HPDE6-E6E7 (cell line): ENCODE data around the gene COL4A2.
A peak's percentile ranks its signal among the peaks of the same experiment; 100 is the strongest.

ENCODE experiments used
- DNase-seq: peaks from one replicate; pipeline ENCODE4 v3.0.0; 2011; ENCODE audit warnings: missing footprints; ENCODE audit errors: extremely low spot score

Gene COL4A2

GRCh38 chr13:110454956-110455355, 147.9 kb downstream of the COL4A2 start:
- no peak for DNase-seq

GRCh38 chr13:110455444-110455843, 148.4 kb downstream of the COL4A2 start:
- no peak for DNase-seq

GRCh38 chr13:110455941-110456340, 148.9 kb downstream of the COL4A2 start:
- peak; percentile 80 for DNase-seq

GRCh38 chr13:110456550-110456949, 149.5 kb downstream of the COL4A2 start:
- DNase-seq = no peak

- no peak for DNase-seq
Measured at GRCh38 chr13:110457361-110457760, 150.3 kb downstream of the COL4A2 start.

GRCh38 chr13:110458017-110458416, 150.9 kb downstream of the COL4A2 start:
- DNase-seq = no peak

GRCh38 chr13:110458594-110459365, 151.7 kb downstream of the COL4A2 start:
- DNase-seq = no peak

- no peak for DNase-seq
Measured at GRCh38 chr13:110462091-110462490, 155.0 kb downstream of the COL4A2 start.

- DNase-seq = no peak
Measured at GRCh38 chr13:110463156-110463555, 156.1 kb downstream of the COL4A2 start.

- no peak for DNase-seq
Measured at GRCh38 chr13:110463871-110464510, 156.9 kb downstream of the COL4A2 start.

- no peak for DNase-seq
Measured at GRCh38 chr13:110464556-110465333, 157.7 kb downstream of the COL4A2 start.

- DNase-seq = no peak
Measured at GRCh38 chr13:110465696-110466095, 158.6 kb downstream of the COL4A2 start.

- DNase-seq = no peak
Measured at GRCh38 chr13:110466266-110466915, 159.3 kb downstream of the COL4A2 start.

GRCh38 chr13:110467516-110468110, 160.5 kb downstream of the COL4A2 start:
- DNase-seq = no peak

- no peak for DNase-seq
Measured at GRCh38 chr13:110468986-110469495, 162.0 kb downstream of the COL4A2 start.

- DNase-seq = no peak
Measured at GRCh38 chr13:110469597-110469996, 162.5 kb downstream of the COL4A2 start.

- no peak for DNase-seq
Measured at GRCh38 chr13:110470272-110471009, 163.4 kb downstream of the COL4A2 start.

GRCh38 chr13:110471156-110471832, 164.2 kb downstream of the COL4A2 start:
- no peak for DNase-seq

GRCh38 chr13:110471833-110472162, 164.7 kb downstream of the COL4A2 start:
- no peak for DNase-seq

GRCh38 chr13:110472904-110473563, 165.9 kb downstream of the COL4A2 start:
- DNase-seq = no peak
